ENCODE results near the gene RAP1GDS1.

Gene RAP1GDS1

DNA sequence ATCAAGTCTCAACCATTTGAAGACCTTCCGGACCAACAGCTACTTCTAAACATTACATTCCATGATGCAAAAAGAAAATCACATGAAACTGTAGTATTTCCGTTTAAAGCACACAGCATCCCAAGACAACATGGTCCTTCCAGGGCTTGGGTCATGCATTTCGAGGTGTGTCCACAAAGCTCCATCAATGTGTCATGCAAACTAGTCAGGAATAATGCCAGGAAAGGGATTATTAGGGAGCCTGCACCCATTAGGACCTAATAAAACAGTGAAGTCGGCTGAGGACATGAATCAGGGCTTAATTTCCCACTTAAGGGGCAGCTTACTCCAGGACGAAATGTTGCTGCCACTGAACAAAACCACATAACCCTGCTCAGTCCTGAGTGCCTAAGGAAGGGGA lies 219.4 kb downstream of the RAP1GDS1 start:
- DNase-seq (ENCODE audit: low spot score) (no peak), FAIRE-seq (peak; percentile 13)

DNA sequence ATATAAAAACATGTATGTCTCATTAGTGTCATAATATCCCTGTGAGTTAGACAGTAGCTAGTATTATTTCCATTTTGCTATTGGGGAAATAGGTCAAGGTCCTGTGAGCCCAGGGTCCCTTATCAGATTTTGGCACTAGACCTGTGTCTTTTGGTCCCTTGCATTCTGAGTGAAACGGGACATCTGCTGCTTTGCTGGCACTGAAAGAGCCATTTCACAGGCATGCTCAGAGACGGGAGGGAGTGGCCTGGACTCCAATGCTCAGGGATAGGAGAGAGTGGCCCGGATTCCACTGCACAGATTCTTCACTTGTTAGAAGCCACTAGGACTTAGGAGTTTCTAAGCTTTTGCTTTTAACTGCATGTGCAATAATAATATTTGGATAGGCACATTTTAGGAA lies 220.0 kb downstream of the RAP1GDS1 start:
- no peak for FAIRE-seq
- DNase-seq (ENCODE audit: low spot score), result no peak

GRCh38 chr4:98482503-98482846 lies 221.3 kb downstream of the RAP1GDS1 start:
- DNase-seq (ENCODE audit: low spot score) (no peak), FAIRE-seq (no peak)

DNA sequence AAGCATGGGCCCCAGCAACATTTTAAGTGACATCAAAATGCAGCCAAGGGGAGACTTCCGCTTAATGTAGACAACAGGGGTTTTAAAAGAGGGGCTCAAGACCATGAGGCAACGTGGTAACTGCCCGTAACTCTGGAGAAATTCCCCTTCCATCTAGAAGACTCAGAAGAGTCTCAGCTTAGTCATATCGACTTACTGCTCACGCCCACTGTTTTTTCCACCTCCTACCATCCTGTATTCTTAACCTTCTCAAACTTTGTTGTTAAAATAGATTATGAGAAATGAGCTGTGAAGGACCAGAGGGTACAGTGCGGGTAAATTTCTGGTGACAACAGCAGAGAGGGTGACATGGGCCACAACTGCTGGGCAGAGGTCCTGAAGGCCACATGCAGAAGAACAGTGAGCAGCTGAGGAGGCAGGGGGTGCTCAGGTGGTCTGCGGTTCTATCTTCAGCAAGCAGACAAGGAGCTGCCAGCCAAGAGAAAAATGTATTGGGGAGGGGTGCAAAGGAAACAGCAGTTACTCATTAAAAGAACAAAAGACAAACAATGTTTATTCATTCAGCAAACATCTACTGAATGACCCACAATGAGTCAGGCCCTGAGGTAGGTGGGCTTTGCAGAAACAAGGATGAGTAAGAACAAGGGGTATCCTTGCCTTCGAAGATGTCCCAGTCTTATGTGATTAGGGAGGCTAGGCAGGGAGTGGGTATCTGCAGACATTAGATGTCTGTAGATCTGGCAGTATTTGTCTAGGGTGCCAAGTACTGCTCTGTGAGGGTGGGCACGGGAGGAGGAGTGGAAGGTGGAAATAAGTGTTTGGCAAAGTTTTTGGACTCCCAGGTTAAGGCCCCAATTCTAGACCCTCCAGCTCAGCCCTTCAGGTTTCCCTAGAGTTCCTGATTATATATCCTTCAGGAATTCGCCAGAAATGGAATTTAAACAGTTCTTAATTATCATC lies 221.9 kb downstream of the RAP1GDS1 start:
- peak; percentile 90 for FAIRE-seq
- DNase-seq (ENCODE audit: low spot score), result peak; percentile 63

DNA sequence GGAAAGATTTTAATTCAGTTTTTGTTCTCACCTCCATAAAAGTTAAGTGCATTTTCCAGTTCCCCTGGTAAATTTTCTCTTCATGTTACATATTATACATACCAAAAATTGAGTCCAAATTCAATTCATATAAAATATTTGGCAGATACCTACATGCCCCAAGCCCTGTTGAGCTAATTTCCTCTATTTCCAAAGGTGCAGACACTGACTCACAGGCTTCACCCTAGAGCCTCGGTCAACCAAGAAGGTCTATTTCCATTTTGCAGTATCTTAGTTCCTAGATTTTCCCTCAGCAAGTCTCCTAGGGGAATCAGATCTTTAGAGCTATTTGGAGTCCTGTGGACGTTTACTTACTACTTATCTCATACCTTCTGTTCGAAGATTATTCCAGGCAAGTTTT lies 222.8 kb downstream of the RAP1GDS1 start:
- DNase-seq (ENCODE audit: low spot score), result peak; percentile 37

GRCh38 chr4:98485816-98486345 lies 224.7 kb downstream of the RAP1GDS1 start:
- DNase-seq (ENCODE audit: low spot score) (no peak), FAIRE-seq (no peak)

More for the DNA sequence above, 222.8 kb downstream of the RAP1GDS1 start:
- FAIRE-seq, result no peak

GRCh38 chr4:98490251-98490650 lies 229.1 kb downstream of the RAP1GDS1 start:
- FAIRE-seq, result no peak
- no peak for DNase-seq (ENCODE audit: low spot score)

- peak; percentile 52 for DNase-seq (ENCODE audit: low spot score)
- FAIRE-seq, result peak; percentile 67
Measured at GRCh38 chr4:98491899-98492559, 230.8 kb downstream of the RAP1GDS1 start.

GRCh38 chr4:98493296-98493695 lies 232.1 kb downstream of the RAP1GDS1 start:
- no peak for FAIRE-seq

More at GRCh38 chr4:98493296-98493695, 232.1 kb downstream of the RAP1GDS1 start:
- DNase-seq (ENCODE audit: low spot score), result no peak
